C4-2B (cell line): Measurements from ENCODE around the gene SLC47A2.
"Not testable (repeated sequence)": the region's sequence is repeated elsewhere in the genome, so short reads cannot be mapped to it uniquely, and the experiment has no call there.

ENCODE experiments used
- CTCF ChIP-seq: fragments of 450-650 bp; conservative IDR thresholded peaks from 2 replicates; pipeline ENCODE4 v1.5.1; 2017; ENCODE audit warnings: mild to moderate bottlenecking
- ZFX ChIP-seq: fragments of 450-650 bp; IDR thresholded peaks from 2 replicates; pipeline ENCODE4 v1.6.1; 2017

GRCh38 chr17:19763991-19764390, 47.6 kb upstream of the SLC47A2 start:
- TF ChIP-seq CTCF, ZFX: not testable (repeated sequence)
